GM19395 (cell line): ENCODE measurements around the gene JAZF1.
"Not testable (repeated sequence)": the region's sequence is repeated elsewhere in the genome, so short reads cannot be mapped to it uniquely, and the experiment has no call there.

Experiments used
- ATAC-seq: cut with Tn5 transposase; IDR thresholded peaks from one replicate; pipeline ENCODE4 v1.9.1; 2021; ENCODE audit warnings: mild to moderate bottlenecking, moderate library complexity; ENCODE audit not compliant: unreplicated experiment

JAZF1 gene

DNA sequence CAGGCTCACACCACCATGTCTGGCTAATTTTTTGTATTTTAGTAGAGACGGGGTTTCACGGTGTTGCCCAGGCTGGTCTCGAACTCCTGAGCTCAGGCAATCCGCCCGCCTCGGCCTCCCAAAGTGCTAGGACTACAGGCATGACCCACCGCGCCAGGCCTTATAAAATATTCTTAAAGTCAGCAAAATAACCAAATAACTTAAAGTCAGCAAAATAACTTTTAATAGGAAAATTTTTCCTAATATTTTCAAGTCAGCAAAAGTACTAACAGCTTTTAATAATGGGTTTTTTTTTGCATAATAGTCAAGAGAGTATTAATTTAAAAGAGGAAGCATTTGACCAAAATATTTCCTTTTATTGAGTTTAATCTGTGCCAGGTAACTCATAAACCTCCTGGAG lies 258.2 kb downstream of the JAZF1 start:
- not testable (repeated sequence) for ATAC-seq

DNA sequence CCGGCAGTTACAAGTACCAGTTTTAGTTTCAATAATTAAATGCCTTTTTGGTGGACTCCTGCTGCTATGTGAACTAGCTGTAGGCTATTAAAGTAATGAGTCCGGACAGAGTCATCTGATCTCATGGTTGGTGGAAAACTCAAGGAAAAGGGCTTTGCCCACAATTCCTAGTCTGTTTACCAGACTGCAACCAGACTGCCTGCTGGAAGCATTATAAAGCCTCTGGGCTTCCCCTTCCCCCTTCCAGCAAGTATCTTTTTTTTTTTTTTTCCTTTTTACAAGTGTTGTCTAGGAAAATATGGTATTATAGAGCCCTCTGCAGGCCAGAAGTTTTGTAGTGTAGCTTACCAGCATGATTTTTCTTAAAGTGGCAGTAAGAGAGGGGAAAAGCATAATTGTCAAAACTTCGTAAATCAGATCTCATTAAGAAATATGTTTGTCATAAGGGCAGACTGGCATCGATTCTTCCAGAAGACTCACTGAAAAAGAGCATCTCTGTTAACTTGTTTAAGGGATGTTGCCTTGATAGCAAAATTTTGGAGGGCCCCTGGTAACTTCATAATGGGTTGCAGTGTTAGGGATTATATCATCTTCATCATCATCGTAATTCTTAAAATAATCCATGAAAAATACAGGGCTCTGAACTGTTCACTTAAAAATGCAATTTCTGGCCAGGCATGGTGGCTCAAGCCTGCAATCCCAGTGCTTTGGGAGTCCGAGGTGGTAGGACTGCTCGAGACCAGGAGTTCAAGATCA lies 259.3 kb downstream of the JAZF1 start:
- peak; percentile 65 for ATAC-seq

DNA sequence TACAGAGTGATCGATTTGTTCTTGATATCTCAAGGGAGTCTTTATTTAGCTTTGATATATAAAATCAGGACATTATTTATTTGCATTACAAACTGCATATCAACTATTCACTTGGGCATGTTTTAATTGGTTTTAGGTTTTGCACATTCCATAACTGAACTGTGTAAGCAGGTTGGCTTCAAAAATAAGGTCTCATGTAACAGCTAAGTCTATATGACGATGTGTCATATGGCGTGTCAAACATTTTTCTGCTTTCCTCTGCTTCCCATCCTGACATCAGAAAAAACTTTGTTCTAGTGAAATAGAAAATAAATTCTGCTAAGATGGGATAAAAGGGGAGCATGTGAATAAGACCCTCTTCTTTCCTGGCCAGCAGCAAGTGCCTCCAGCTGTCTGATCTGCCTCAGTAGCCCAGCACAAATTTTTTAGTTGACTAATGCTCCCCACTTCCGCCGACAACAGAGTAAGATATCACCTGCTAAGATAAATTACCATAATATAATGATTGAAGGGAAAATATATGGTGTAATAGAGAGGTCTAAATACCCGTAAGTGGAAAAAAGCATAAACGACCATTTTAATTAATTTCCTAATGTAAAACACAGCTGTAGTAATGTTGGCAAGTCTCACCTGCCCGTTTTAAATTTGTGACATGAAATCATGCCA lies 260.2 kb downstream of the JAZF1 start:
- no peak for ATAC-seq

DNA sequence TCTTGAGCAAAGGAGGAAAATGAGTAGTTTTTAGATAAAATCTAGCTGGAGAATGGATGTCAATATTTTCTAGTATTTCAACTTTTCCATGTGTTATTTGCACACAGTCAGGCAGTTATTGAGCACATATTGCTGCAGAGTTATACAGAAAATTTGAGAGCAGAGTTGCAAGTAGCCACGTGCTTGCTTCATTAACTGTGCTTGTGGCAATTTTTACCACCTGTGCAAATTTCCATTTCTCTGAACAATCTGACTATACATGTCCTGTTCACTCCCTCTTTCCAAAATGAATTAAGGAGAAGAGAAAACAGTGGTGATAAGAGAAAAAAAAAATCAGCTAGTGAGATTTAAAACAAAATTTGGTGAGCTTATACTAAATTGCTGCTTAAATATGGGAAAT lies 262.1 kb downstream of the JAZF1 start:
- no peak for ATAC-seq

DNA sequence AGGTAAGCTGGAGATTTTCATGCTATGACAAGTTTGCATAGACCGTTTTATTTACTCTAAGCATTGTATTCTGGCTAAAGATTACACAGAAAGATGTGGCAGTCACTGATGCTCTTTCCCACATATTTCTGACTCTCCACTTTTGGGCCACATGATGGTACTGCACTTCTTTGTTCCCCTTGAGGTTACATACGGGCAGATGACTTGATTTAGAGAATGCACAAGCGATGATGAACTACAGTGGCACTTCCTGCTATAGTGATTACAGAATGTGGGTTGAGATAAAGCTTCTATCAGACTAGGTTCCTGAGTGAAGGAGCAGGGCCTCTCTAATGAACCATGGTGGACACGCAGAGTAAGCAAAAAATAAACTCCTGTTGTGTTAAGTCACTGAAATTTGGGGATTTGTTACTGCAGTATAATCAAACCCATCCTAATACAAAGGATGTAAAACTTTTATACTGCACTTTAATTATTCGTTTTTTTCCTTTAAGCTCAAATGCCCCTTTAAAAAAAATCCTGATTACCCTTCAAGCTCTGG lies 262.8 kb downstream of the JAZF1 start:
- no peak for ATAC-seq

DNA sequence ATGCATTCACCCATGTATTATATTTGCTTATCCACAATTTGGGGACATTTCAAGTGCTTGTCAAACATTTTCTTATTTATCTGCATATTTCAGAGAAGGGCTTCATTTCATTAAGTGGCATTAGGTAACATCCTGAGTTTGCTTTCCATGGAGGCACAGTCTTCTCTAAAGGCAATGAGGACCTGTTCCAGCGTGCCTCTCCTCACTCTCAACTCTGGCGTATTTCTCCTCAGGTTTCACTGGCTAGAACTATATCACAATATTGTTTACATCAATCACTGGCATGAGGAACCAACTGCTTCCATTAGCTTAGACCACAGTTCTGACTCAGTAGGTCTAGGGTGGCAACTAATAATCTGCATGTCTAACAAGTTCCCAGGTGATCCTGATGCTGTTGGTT lies 263.5 kb downstream of the JAZF1 start:
- ATAC-seq: no peak

DNA sequence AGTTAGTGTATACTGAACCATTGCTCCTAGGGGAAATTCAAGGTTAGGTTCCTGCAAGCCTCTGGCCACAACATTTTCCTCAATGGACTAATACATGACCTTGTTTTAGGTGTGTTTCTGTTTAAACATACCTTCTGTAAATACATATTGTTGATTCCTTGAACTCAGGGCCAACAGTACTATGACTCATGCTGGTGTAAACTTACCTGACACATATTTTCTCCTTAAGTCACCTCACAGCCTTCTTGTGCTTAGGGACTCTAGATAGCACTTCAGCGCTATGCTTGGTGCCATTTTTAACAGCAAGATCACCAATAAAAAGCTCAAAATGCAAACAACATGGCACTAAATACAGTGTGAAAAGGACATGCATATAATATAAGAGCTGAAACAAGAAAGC lies 264.2 kb downstream of the JAZF1 start:
- ATAC-seq: no peak

DNA sequence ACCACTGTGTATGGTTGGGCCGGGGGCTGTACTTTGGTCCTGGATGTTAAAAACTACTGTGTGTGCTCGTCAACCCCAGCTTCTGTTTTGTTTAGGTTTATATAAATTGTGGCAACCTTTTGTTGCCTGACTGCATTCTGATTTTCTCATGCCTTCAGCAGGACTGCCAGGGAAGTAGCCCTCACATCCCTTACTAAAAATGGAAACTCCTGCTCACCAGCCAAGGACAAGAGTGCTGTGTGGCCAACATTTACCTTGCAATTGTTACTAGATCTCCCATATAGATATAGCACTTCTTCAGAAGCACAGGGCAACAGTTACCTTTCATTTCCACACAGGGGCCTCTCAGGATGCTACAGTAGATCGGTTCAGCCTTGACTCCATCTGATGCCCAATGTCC lies 266.2 kb downstream of the JAZF1 start:
- ATAC-seq: no peak

DNA sequence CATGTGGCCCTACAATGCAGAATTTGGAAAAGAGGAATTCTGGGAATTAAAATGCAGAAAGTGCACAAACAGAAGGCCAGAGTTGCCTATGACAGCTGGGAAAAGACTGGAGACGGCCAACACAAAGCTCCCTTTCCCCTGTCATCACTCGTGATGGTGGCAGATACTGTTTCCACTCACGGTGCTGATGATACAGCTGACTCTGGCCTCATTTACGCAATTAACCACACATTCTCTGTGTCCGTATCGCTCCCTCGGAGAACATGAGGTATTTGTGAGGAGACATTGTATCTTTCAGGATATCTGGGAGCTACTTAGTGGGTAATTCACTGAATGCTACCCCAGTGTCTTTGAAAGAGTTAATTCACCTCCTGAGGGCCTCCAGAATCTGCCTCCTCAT lies 267.8 kb downstream of the JAZF1 start:
- ATAC-seq: no peak

DNA sequence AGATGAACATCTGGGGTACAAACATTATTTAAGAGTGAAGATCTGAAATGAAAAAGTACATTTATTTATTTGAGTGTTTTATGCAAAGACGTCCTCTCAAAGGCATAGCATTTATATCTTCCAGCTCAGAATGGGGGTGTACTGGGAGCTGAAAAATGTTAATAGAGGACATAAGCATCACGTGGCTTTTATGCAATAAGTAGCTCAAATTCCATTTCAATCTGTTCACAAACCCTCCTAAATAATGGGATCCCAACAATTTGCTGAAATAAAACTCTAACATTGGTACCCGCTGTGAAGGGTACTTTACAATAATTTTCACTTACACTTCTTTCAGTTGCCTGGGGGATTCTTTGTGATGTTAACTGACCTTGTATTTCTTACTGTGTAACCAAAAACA lies 268.7 kb downstream of the JAZF1 start:
- ATAC-seq: no peak

DNA sequence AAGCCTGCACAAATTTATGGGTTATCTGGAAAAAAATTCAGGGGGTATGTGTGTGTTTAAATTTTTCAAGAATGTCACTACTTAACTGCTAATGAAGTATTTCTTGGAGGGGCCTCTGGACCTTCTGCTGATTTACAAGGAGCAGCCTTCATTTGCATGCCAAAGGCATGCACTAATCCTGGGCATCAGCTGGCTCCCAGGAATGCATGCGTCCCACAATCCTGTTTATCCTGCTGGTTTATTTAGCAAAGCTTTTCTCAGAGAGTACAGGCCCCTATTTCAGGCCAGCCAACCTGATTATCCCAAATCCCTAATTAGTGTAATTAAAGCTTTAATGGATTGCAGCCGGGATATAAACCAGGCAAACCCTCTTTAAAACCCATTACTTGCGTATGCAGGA lies 270.3 kb downstream of the JAZF1 start:
- ATAC-seq: no peak

DNA sequence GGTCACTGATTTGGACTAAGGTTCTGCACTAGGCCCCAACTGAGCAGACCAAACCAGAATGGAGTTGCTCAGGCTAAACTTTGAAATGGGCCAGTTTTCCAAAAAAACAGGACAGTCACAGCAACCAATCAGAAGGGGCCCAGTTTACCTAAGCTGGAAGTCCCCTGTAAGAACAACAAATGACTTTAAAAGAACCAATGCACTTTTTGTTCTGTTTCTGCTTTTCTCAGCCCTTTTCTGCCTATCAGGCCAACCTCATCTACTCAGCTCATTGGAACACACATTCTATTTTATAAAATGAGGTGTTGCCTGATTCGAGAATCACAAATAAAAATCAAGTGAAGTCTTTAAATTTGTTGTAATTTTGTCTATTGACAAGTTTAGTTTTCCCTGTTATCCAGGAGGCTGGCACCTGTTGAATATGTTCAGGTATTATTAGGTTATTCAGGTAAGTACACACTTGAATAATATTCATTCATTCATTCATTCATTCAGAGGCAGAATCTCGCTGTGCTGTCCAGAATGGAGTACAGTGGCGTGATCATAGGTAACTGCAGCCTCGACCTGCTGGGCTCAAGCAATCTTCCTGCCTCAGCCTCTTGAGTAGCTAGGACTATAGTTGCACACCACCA lies 271.9 kb downstream of the JAZF1 start:
- no peak for ATAC-seq

DNA sequence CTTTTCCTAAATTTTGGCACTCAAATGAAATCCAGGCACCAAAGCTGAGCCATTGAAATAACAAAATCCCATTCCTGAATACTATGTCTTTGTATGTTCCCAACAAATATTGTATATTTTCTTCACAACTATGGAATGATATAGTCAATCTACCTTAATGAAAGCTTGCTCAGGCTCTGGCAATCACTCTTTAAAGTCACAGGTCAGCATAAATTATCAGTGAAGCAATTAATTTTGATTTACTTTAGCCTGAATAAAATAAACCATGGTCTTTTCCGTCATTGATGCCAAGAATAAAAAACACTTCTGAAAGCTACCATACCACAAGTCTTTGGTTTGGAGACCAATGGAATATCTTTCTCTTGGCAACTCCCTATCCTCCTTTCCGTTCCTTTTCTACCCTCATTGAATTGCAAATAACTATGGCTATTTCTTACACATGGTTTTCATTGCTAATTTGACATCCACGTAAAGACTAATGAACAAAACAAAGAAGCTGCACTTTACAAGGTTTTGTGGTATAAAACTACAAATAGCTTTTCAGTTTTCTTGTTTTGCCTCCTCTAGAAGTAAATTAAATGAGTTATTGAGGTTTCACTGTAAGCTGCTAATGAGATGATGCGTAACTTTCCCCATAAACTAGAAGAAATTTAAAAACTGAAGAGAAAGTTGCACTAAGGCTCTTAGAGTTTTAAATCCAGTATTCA lies 274.1 kb downstream of the JAZF1 start:
- ATAC-seq: no peak

DNA sequence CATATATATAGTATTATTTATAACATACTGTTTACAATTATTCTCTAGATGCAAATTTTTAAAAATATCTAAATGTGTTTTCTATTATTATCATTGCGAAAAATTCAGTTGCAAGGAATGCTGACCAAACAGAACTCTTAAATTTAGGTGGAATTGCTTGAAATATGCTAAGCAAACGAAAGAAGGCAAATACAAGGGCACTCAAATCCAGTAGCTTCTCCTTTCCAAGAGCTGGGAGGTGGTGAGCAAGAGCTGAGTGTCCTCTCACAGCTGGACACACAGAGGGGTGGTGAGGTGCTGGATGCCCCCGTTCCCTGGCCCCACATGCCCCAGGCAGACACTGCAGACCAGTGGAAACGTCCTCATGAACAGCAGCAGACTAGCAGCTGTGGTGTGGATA lies 274.6 kb downstream of the JAZF1 start:
- ATAC-seq: no peak

DNA sequence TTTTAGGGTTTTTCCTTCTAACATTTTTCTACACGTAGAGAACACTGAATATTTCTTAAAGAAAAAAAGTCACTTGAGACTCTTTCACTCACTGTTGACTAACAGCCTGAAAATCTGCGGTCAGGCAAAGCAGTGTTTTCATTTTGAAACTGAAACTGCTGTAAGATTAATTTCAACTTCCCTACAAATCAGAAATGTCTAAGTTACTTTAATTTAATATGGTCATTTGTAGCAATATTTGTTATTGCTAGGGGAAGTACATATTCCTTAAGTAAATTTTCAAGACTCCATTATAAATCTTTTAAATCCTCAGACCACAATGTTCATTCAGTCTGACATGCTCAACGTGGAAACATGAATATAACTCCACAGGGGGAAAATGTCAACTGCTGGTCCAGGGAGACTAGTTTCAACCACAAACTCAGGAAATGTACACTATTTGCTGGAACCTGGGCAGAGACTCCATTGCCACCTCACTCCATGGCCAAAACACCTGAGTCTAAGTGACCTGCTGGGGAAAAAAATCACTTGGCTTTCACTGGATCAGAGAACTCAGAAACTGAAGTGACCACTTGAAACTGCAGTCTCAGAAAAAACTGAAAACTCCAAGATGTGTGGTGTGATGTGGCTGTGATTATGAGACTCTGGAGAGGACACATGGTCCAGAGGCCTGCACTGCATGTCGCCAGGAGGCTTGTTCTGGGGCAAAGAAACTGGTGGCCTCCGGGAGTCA lies 279.4 kb downstream of the JAZF1 start:
- ATAC-seq: peak; percentile 89

DNA sequence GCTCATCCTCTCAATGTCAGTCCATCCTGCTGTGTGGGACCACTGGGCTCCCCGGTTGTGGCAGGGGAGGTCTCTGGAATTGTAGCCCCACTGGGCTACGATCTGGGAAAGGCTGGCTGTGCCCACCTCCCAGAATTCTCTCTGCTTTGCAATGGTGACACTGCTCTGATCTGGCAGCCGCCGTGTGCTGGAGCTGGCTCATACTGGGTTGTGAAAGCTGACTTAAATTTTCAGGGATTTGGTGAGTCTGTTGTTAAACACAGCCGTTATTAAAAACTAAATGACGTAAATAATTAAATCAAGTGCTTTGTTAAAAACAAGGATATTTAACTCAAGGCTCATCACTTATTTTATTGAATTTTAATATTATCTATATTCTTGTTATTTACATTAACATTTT lies 280.6 kb downstream of the JAZF1 start:
- no peak for ATAC-seq

DNA sequence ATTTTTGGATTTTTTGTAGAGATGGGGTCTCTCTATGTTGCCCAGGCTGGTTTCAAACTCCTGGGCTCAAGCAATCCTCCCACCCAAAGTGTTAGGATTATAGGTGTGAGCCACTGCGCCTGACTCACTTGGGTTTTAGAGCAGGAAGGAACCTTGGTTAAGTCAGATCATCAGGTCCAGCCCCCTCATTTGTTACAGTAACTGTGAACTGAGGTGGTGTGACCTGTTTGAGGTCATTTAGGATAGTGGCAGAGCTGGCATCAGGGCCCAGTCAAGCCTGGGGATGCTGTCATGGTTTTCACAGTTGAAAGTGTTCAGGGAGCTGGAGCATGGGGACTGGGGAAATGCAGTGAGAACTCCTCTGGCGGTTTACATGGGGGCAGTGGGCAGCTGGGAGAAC lies 281.0 kb downstream of the JAZF1 start:
- no peak for ATAC-seq

DNA sequence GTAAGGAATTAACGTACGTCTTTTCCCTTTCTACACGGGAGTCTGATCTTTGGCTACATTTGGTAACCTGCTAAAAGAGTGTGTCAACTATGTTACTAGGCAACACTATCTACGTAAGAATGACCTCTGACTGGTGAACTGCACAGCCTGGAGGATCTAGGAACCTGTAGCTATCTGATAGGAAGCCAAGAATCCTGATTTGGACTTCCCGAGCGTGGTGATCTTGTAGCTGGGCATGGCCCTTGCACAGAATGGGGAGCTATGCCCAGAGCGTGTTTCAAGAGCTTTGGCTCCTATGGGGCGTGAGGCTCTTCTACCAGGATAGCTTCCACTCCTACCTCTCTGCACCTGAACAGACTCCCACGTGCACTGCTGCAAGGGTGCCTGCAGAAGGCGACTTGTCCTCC lies 283.2 kb downstream of the JAZF1 start:
- no peak for ATAC-seq

DNA sequence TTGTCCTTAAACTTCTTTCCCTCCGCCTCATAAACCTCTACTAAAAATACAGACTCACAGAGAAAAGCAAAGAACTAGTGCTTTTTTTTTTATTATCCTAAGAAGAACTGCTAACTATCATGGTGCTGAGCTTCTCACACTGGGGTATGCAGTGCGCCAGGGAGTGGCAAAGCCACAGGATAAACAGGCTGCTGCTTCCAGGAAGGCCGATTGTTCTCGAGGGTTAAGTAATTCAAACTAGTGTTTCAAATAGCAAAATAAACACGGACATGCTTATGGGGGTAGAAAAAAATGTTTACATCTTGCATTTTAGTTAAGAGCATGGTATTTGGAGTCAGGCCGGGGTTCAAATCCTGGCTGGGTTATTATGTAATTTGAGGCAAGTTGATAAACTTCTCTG lies 283.6 kb downstream of the JAZF1 start:
- ATAC-seq: no peak

DNA sequence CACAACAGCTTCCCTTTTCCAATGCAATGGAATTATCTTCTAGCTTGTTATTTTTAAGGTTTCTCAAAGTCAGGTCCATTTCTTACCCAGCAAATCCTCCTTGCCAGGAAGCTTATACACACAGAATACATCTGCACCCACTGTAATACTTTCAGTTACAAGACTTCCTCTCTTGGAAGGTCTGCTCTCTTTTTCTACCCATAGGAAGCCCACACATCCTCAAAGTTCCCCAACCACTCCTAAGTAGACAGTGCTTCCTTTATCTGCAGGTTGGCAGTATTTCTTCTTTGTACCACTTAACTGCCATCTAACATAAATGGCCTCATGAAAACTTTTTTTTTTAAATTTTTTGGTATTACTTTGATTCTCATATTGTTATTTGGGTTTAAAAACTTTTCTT lies 285.0 kb downstream of the JAZF1 start:
- ATAC-seq: no peak
